ENCODE results near the gene CHAT.

The CHAT gene

DNA sequence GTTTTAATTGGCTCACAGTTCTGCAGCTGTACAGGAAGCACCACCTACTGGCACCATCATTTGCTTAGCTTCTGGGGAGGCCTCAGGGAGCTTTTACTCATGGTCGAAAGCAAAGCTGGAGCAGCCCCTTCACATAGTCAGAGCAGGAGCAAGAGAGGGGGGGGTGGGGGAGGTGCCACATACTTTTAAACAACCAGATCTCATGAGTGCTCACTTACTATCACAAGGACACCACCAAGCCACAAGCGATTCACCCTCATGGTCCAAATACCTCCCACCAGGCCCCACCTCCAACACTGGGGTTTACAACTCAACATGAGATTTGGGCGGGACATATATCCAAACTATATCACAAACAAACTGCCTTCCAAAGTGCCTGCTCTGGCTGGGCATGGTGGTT, 35.4 kb upstream of the CHAT start:
- no peaks in the 10 kb centered on the region for H3K79me2 ChIP-seq (ENCODE audit: insufficient read depth, low read length)
- no peaks in the 10 kb centered on the region for H3K9me2 ChIP-seq (replicated peaks; ENCODE audit: low read depth, low read length)
- no peaks in the 10 kb centered on the region for H3K27me3 ChIP-seq (ENCODE audit: insufficient read depth, low read length, poor library complexity, severe bottlenecking)
- no peaks in the 10 kb centered on the region for H3F3A ChIP-seq (ENCODE audit: low read depth)
- H4K20me1 ChIP-seq (ENCODE audit: insufficient read depth, low read length, poor library complexity, severe bottlenecking): no peaks in the 10 kb centered on the region
- no peak overlapping the region for H3K4me3 ChIP-seq (ENCODE audit: low read length, poor library complexity, severe bottlenecking)
- H2AFZ ChIP-seq (ENCODE audit: low read length): no peak overlapping the region
- H3K36me3 ChIP-seq (ENCODE audit: insufficient read depth, low read length): no peaks in the 10 kb centered on the region
- no peak overlapping the region for H3K4me2 ChIP-seq (ENCODE audit: low read depth, low read length, poor library complexity, severe bottlenecking)
- H3K4me1 ChIP-seq (ENCODE audit: insufficient read depth, low read length, poor library complexity, severe bottlenecking): no peaks in the 10 kb centered on the region
- TF ChIP-seq, protein P1, sequence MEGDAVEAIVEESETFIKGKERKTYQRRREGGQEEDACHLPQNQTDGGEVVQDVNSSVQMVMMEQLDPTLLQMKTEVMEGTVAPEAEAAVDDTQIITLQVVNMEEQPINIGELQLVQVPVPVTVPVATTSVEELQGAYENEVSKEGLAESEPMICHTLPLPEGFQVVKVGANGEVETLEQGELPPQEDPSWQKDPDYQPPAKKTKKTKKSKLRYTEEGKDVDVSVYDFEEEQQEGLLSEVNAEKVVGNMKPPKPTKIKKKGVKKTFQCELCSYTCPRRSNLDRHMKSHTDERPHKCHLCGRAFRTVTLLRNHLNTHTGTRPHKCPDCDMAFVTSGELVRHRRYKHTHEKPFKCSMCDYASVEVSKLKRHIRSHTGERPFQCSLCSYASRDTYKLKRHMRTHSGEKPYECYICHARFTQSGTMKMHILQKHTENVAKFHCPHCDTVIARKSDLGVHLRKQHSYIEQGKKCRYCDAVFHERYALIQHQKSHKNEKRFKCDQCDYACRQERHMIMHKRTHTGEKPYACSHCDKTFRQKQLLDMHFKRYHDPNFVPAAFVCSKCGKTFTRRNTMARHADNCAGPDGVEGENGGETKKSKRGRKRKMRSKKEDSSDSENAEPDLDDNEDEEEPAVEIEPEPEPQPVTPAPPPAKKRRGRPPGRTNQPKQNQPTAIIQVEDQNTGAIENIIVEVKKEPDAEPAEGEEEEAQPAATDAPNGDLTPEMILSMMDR (conservative IDR thresholded peaks at IDR 0.05; ENCODE audit: low read length): no peak
- no peak for TF ChIP-seq EZH2phosphoT487 (IDR thresholded peaks at IDR 0.05; ENCODE audit: borderline replicate concordance)
- no peak overlapping the region for H3K9ac ChIP-seq (ENCODE audit: low read depth, low read length, poor library complexity, severe bottlenecking)
- H3K9me3 ChIP-seq (ENCODE audit: insufficient read depth, low read depth, low read length): no peaks in the 10 kb centered on the region

DNA sequence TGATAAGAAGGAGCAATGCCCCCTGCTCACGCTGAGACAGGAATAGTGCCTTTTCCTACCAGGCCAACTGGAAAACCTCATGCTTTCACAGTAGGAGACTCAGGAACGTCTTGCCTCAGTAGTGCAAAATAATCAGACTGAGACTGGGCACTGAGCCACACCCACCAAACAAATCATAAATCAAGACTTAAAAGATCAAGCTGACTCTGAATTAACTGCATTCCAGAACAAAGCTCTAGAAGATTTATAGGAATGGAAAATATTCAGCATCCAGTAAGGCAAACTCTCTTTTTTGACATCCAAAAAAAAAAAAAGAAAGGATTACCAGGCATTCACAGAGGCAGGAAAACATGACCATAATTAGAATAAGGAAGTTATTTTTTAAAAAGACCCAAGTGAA, 34.2 kb upstream of the CHAT start:
- TF ChIP-seq EZH2phosphoT487 (IDR thresholded peaks at IDR 0.05; ENCODE audit: borderline replicate concordance): no peak
- TF ChIP-seq, protein P1 (conservative IDR thresholded peaks at IDR 0.05; ENCODE audit: low read length): no peak
- Histone ChIP-seq H3K9me3 (ENCODE audit: insufficient read depth, low read depth, low read length) (no peaks in the 10 kb centered on the region), H3K4me3 (ENCODE audit: low read length, poor library complexity, severe bottlenecking) (no peak overlapping the region), H3K79me2 (ENCODE audit: insufficient read depth, low read length) (no peaks in the 10 kb centered on the region), H2AFZ (ENCODE audit: low read length) (no peak overlapping the region), H3K27me3 (ENCODE audit: insufficient read depth, low read length, poor library complexity, severe bottlenecking) (no peaks in the 10 kb centered on the region), H4K20me1 (ENCODE audit: insufficient read depth, low read length, poor library complexity, severe bottlenecking) (no peaks in the 10 kb centered on the region), H3K4me2 (ENCODE audit: low read depth, low read length, poor library complexity, severe bottlenecking) (no peak overlapping the region), H3K9me2 (replicated peaks; ENCODE audit: low read depth, low read length) (no peaks in the 10 kb centered on the region), H3F3A (ENCODE audit: low read depth) (no peaks in the 10 kb centered on the region), H3K36me3 (ENCODE audit: insufficient read depth, low read length) (no peaks in the 10 kb centered on the region), H3K4me1 (ENCODE audit: insufficient read depth, low read length, poor library complexity, severe bottlenecking) (no peaks in the 10 kb centered on the region), H3K9ac (ENCODE audit: low read depth, low read length, poor library complexity, severe bottlenecking) (no peak overlapping the region)

DNA sequence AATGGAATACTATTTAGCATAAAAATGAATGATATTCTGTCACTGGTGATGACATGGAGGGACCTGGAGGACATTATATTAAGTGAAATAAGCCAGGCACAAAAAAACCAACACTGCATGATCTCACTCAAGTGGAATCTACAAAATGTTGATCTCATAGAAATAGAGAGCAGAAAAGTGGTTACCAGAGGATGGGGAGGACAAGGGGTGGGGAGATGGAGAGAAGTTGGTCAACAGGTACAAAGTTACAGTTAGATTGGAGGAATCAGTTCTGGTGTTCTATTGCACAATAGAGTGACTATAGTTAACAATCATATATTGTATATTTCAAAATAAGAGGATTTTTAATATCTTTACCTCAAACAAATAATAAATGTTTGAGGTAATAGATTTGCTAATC, 28.4 kb upstream of the CHAT start:
- no peaks in the 10 kb centered on the region for H3K9me2 ChIP-seq (replicated peaks; ENCODE audit: low read depth, low read length)
- H3K9me3 ChIP-seq (ENCODE audit: insufficient read depth, low read depth, low read length): no peaks in the 10 kb centered on the region
- no peaks in the 10 kb centered on the region for H3K79me2 ChIP-seq (ENCODE audit: insufficient read depth, low read length)
- no peaks in the 10 kb centered on the region for H3K4me1 ChIP-seq (ENCODE audit: insufficient read depth, low read length, poor library complexity, severe bottlenecking)
- no peak overlapping the region for H3K9ac ChIP-seq (ENCODE audit: low read depth, low read length, poor library complexity, severe bottlenecking)
- TF ChIP-seq, protein P1 (conservative IDR thresholded peaks at IDR 0.05; ENCODE audit: low read length): no peak
- TF ChIP-seq EZH2phosphoT487 (IDR thresholded peaks at IDR 0.05; ENCODE audit: borderline replicate concordance): no peak
- H4K20me1 ChIP-seq (ENCODE audit: insufficient read depth, low read length, poor library complexity, severe bottlenecking): no peaks in the 10 kb centered on the region
- H3F3A ChIP-seq (ENCODE audit: low read depth): no peaks in the 10 kb centered on the region
- no peak overlapping the region for H3K4me2 ChIP-seq (ENCODE audit: low read depth, low read length, poor library complexity, severe bottlenecking)
- no peaks in the 10 kb centered on the region for H3K27me3 ChIP-seq (ENCODE audit: insufficient read depth, low read length, poor library complexity, severe bottlenecking)
- H3K36me3 ChIP-seq (ENCODE audit: insufficient read depth, low read length): no peaks in the 10 kb centered on the region
- no peak overlapping the region for H3K4me3 ChIP-seq (ENCODE audit: low read length, poor library complexity, severe bottlenecking)
- H2AFZ ChIP-seq (ENCODE audit: low read length): no peak overlapping the region
